HL-60 (cell line): Measurements from ENCODE around the gene CLDN6.

Experiments
- DNase-seq, 2 experiments: peaks; one replicate each; pipeline ENCODE4 v3.0.0-alpha.2; 2010 to 2020; ENCODE audit warnings: low read depth in 1 of 2, low spot score in 1 of 2
- H3K27ac ChIP-seq: fragments of 250-450 bp; sonication (Bioruptor Pico); replicated peaks from 2 replicates; pipeline ENCODE4 v1.5.1; 2020; ENCODE audit warnings: mild to moderate bottlenecking, moderate library complexity
- H3K27me3 ChIP-seq: fragments of 250-450 bp; sonication (Bioruptor Pico); 2 replicates; pipeline ENCODE4 v1.5.1; 2021; ENCODE audit warnings: mild to moderate bottlenecking, moderate library complexity; ENCODE audit not compliant: insufficient read depth, poor library complexity, severe bottlenecking
- H3K4me3 ChIP-seq: replicated peaks from 2 replicates; pipeline ENCODE4 v1.5.1; 2011; ENCODE audit warnings: mild to moderate bottlenecking, control low read depth, low read length; ENCODE audit not compliant: insufficient read depth
- GABPA ChIP-seq: IDR thresholded peaks from 2 replicates; pipeline ENCODE4 v1.6.1; 2012; ENCODE audit warnings: low read depth
- POLR2AphosphoS5 ChIP-seq: IDR thresholded peaks from 2 replicates; pipeline ENCODE4 v1.6.1; 2012; ENCODE audit warnings: low read depth
- SPI1 ChIP-seq: IDR thresholded peaks from 2 replicates; pipeline ENCODE4 v1.6.1; 2012; ENCODE audit warnings: low read depth, mild to moderate bottlenecking, borderline replicate concordance
- TF ChIP-seq, protein P1 (sequence below): IDR thresholded peaks from 2 replicates; pipeline ENCODE4 v1.6.1; 2012; ENCODE audit warnings: low read depth; ENCODE audit not compliant: insufficient replicate concordance
- TF ChIP-seq, protein P2 (sequence below): IDR thresholded peaks from one replicate; pipeline ENCODE4 v1.5.1; 2011; ENCODE audit warnings: low read length, control low read depth, inconsistent platforms; ENCODE audit not compliant: insufficient read depth

CLDN6 gene

DNA sequence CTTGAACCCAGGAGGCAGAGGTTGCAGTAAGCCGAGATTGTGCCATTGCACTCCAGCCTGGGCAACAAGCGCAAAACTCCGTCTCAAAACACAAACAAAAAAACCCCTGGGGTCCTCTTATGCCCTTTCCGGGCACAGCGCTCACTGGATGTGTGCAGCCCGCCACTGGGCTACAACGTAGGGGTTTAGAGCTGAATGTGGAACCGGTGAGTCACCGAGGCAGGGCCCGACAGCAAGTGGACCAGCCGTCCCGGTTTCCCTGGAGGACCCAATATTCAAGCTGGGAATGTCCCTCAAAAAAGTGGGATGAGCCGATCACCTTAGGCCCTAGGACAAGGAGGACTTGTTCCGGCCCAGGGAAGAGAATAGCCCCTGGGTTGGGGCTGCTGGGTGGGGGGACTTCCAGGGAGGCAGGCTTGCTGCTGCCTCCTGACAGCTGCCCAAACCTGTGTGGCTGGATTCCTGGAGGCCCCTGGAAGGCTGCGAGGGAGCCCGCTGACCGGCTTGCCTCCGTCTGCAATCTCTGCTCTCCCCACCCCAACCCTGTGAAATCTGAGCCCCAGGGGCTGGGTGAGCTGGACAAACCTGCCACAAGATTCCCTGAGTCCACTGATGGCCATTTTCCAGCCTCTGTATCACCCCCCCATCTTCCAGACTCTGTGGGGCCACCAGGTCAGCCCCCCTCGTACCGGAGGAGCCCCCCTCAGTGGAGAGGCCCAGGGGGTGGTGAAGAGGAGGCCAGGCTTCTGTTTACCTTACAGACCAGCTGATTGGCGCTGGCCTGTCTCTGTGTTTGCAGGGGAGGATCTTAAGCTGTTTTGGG, 8.2 kb downstream of the CLDN6 start:
- H3K27ac ChIP-seq = no peak overlapping the region; the same call in 1 of the 2 replicates
- H3K27me3 ChIP-seq = no peaks in the 10 kb centered on the region
- no peak overlapping the region for H3K4me3 ChIP-seq
- TF ChIP-seq POLR2AphosphoS5 = no peak
- TF ChIP-seq, protein P1, sequence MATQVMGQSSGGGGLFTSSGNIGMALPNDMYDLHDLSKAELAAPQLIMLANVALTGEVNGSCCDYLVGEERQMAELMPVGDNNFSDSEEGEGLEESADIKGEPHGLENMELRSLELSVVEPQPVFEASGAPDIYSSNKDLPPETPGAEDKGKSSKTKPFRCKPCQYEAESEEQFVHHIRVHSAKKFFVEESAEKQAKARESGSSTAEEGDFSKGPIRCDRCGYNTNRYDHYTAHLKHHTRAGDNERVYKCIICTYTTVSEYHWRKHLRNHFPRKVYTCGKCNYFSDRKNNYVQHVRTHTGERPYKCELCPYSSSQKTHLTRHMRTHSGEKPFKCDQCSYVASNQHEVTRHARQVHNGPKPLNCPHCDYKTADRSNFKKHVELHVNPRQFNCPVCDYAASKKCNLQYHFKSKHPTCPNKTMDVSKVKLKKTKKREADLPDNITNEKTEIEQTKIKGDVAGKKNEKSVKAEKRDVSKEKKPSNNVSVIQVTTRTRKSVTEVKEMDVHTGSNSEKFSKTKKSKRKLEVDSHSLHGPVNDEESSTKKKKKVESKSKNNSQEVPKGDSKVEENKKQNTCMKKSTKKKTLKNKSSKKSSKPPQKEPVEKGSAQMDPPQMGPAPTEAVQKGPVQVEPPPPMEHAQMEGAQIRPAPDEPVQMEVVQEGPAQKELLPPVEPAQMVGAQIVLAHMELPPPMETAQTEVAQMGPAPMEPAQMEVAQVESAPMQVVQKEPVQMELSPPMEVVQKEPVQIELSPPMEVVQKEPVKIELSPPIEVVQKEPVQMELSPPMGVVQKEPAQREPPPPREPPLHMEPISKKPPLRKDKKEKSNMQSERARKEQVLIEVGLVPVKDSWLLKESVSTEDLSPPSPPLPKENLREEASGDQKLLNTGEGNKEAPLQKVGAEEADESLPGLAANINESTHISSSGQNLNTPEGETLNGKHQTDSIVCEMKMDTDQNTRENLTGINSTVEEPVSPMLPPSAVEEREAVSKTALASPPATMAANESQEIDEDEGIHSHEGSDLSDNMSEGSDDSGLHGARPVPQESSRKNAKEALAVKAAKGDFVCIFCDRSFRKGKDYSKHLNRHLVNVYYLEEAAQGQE = no peak
- TF ChIP-seq GABPA = no peak
- TF ChIP-seq, protein P2, sequence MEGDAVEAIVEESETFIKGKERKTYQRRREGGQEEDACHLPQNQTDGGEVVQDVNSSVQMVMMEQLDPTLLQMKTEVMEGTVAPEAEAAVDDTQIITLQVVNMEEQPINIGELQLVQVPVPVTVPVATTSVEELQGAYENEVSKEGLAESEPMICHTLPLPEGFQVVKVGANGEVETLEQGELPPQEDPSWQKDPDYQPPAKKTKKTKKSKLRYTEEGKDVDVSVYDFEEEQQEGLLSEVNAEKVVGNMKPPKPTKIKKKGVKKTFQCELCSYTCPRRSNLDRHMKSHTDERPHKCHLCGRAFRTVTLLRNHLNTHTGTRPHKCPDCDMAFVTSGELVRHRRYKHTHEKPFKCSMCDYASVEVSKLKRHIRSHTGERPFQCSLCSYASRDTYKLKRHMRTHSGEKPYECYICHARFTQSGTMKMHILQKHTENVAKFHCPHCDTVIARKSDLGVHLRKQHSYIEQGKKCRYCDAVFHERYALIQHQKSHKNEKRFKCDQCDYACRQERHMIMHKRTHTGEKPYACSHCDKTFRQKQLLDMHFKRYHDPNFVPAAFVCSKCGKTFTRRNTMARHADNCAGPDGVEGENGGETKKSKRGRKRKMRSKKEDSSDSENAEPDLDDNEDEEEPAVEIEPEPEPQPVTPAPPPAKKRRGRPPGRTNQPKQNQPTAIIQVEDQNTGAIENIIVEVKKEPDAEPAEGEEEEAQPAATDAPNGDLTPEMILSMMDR = no peak
- TF ChIP-seq SPI1 = no peak
- DNase-seq = no peak

DNA sequence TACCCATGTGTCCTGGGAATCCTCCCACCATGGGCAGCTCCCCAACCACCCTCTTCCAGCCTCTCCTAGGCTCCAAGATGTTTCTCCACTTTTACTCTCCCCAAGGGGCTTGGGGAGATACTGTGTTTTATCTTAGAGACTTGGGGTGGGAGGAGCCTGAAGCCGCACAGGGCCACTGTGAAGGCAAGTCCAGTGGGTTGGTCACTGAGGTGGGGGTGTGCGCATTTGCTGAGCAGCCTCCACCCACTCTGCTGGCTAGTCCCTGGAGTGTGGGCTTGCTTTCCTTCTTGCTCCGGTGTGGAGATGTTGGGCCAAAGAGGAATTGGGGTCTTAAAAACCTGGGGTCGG, 9.3 kb downstream of the CLDN6 start:
- H3K27me3 ChIP-seq = no peaks in the 10 kb centered on the region
- no peak overlapping the region for H3K4me3 ChIP-seq
- DNase-seq = no peak
- peak overlapping the region; percentile 90 for H3K27ac ChIP-seq
- TF ChIP-seq, protein P1 = no peak
- TF ChIP-seq SPI1 (no peak), GABPA (no peak), POLR2AphosphoS5 (no peak)
- TF ChIP-seq, protein P2 = no peak

DNA sequence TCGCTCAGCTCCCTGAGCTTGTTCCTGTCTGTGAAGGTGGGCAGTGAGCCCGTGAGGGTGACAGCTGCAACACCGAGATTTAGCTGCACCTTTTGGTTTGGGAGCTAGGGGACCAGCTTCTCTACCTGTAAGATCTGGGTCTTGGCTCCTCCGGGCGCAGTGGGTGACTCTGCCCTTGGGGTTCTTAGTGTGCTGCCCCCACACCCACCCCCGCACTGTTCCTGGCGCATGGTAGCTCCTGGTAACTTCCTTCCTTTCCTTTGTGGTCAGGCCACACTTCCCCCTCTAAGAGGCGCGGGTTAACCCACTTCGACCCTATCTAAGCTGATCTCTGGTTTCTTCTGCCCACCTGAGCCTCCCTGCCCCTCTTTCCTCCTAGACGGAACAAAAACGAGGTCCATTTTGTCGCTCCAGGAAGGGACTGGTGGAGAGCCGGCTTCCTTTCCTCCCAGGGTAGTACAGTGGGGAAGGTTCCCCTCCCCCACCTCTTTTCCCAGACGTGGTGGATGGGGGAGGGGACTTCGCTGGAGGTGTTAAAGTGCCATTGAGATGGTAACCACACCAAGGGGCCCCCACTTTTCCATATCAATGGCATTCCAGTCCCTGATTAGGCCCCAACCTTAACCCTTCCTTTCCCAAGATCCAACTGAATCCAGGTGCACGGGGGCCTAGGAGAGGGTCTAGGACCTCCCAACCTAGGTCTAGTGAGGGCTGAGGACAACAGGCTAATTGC, 9.9 kb downstream of the CLDN6 start:
- Histone ChIP-seq H3K27ac (peak overlapping the region; percentile 90), H3K27me3 (no peaks in the 10 kb centered on the region), H3K4me3 (0 out of 2 replicates have a peak overlapping the region, but pooled peaks have one; percentile 8)
- peak; percentile 96 for TF ChIP-seq POLR2AphosphoS5
- TF ChIP-seq, protein P2 = no peak
- TF ChIP-seq SPI1 = peak; percentile 95
- TF ChIP-seq, protein P1 = peak; percentile 30
- peak; percentile 66 for TF ChIP-seq GABPA
- DNase-seq = peak; percentile 90 to 93
